Kidney epithelial cell (primary cell): ENCODE measurements around the gene SZRD1. TPM values are rescaled to one million over a fixed set of nuclear protein-coding genes. Genes with fewer than 3 reads are reported as not detected.

ENCODE experiments used
- DNase-seq: peaks from one replicate; pipeline ENCODE4 v3.0.0-alpha.2; 2010; ENCODE audit warnings: low read depth
- H3K27me3 ChIP-seq: 2 replicates; pipeline ENCODE4 v1.6.0; 2011; ENCODE audit warnings: low read length; ENCODE audit not compliant: control insufficient read depth, insufficient read depth
- H3K36me3 ChIP-seq: 2 replicates; pipeline ENCODE4 v1.5.1; 2011; ENCODE audit warnings: low read length; ENCODE audit not compliant: control insufficient read depth, insufficient read depth
- H3K4me3 ChIP-seq: 2 replicates; pipeline ENCODE4 v1.5.1; 2011; ENCODE audit warnings: low read depth, mild to moderate bottlenecking, control low read depth, low read length
- total RNA-seq: library from RNA; depleted of rRNA; stranded (reverse); fragments of >200 nt; gene quantifications from 2 replicates; pipeline ENCODE4 v1.2.3, GENCODE V29; 2015
- TF ChIP-seq, protein P1 (sequence below): IDR thresholded peaks from 2 replicates; pipeline ENCODE4 v1.5.1; 2011; ENCODE audit warnings: mild to moderate bottlenecking, moderate library complexity, low read length, control low read depth, inconsistent platforms; ENCODE audit not compliant: insufficient read depth, poor library complexity, severe bottlenecking

The SZRD1 gene
- total RNA-seq, 1 donor from 2014 or later = 96.0 TPM

DNA sequence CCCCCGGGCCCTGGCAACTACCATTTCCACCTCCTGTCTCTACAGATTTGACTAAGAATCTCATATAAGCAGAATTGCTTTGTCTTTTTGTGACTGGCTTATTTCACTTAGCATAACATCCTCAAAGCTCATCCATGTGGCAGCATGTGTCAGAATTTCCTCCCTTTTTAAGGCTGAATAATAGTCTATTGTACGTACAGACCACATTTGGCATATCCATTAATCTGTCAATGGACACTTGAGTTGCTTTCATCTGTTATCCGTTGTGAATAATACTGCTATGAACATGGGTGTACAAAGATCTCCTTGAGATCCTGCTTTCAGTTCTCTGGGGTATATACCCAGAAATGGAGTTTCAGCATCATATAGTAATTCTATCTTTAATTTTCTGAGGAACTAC, 46.1 kb downstream of the SZRD1 start:
- DNase-seq = no peak
- TF ChIP-seq, protein P1, sequence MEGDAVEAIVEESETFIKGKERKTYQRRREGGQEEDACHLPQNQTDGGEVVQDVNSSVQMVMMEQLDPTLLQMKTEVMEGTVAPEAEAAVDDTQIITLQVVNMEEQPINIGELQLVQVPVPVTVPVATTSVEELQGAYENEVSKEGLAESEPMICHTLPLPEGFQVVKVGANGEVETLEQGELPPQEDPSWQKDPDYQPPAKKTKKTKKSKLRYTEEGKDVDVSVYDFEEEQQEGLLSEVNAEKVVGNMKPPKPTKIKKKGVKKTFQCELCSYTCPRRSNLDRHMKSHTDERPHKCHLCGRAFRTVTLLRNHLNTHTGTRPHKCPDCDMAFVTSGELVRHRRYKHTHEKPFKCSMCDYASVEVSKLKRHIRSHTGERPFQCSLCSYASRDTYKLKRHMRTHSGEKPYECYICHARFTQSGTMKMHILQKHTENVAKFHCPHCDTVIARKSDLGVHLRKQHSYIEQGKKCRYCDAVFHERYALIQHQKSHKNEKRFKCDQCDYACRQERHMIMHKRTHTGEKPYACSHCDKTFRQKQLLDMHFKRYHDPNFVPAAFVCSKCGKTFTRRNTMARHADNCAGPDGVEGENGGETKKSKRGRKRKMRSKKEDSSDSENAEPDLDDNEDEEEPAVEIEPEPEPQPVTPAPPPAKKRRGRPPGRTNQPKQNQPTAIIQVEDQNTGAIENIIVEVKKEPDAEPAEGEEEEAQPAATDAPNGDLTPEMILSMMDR = no peak
- Histone ChIP-seq H3K36me3 (no peaks in the 10 kb centered on the region), H3K4me3 (no peak overlapping the region), H3K27me3 (peaks cover 2% of the 10 kb centered on the region)

DNA sequence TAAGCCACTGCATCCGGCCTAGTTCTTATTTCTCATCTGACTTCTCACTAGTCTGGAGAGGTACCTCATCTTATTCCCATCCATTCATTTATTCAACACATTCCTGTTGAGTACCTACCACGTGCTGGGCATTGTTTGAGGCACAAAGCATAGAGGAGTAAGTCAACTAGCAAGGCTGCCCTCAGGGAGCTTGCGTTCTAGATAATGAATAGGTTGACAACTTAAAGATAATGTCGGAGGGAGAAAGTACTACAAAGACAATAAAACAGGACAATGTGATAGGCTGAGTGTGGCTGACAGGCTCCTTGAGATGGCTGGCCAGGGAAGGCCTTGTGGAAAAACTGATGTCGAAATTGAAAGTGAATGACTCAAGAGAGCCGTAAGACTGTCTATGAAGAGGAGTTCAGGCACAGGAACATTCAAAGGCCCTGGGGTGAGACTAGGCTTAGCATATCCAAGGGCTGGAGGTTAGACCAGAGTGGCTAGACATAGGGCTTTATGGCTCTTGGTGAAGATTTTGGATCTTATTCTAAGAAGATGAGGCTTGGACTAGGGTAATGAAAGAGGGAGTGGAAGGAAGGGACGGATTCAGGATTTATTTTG, 51.9 kb downstream of the SZRD1 start:
- peaks cover 6% of the 10 kb centered on the region for H3K27me3 ChIP-seq
- H3K36me3 ChIP-seq = no peaks in the 10 kb centered on the region
- no peak for DNase-seq
- TF ChIP-seq, protein P1 = no peak
- no peak overlapping the region for H3K4me3 ChIP-seq

DNA sequence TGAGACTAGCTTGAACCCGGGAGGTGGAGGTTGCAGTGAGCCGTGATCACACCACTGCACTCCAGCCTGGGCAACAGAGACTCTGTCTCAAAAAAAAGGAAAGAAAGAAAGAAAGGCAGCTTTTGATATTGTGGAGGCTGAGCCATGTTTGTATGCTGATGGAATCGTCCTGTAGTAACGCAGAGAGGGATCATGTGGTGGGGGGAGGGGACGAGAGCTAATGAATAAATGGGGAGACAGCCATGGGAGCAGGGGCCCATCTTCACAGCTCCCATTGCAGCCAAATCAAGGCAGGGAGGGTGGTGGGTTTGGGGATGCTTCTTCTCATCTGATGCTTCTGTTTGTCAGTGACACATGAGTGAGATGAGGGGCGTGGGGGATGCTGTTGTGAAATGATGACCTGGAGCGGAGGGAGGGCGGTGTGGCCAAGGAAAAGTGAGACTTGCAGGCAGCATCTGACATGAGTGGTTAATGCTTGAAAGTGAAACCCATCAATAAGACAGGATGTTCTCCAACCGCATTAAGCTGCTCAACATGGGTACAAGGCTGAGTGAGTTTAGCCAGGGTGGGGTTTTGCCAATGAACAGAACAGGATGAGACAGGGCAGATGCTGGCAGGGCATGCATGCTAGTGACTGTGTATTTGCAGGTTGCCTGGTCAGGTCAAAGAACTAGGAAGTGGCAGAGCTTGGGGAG, 53.5 kb downstream of the SZRD1 start:
- Histone ChIP-seq H3K4me3 (no peak overlapping the region), H3K27me3 (peaks cover 6% of the 10 kb centered on the region), H3K36me3 (no peaks in the 10 kb centered on the region)
- DNase-seq = no peak
- TF ChIP-seq, protein P1 = no peak

DNA sequence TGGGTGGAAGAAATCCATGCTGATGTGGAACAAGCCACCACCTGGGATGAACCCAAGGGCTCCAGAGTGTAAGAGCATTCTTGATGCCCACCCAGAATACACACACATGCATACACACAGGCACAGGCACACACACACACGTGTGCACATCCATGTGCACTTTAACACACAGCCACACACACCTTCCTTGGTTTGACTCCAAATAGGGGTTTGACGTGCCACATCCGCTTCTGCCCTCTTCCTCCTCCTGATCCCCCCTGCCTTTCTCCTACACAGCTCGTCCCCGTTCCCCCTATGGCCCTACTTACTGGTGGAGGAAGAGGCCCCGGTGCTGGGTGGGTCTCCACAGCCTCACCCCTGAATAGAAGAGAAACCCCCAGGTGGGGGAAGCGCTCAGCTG, 54.2 kb downstream of the SZRD1 start:
- Histone ChIP-seq H3K4me3 (no peak overlapping the region), H3K36me3 (no peaks in the 10 kb centered on the region), H3K27me3 (peaks cover 6% of the 10 kb centered on the region)
- TF ChIP-seq, protein P1 = no peak
- DNase-seq = no peak

DNA sequence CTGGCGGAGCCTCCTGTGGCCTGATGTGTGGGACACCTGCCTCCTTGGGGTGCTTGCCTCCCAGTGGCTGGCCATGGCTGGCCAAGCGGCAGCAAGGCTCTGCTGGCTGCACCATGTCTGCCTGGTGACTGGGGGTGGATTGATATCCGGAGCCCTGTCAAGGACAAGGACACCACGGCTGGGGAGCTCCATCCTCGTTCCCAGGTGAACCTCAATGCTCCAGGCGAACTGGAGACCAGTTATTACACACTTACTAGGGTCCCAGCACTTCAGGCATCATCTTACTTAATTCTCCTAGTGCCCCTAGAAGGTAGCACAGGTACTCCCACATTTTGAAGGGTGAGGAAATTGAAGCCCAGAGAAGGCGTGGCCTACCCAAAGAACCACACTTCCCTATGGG, 55.0 kb downstream of the SZRD1 start:
- Histone ChIP-seq H3K27me3 (peaks cover 6% of the 10 kb centered on the region), H3K4me3 (no peak overlapping the region), H3K36me3 (no peaks in the 10 kb centered on the region)
- DNase-seq = no peak
- TF ChIP-seq, protein P1 = no peak
